GM13977 (cell line): ENCODE data around the gene ZNF423.

ENCODE experiments used
- DNase-seq: peaks from one replicate; pipeline ENCODE4 v3.0.0; 2012; ENCODE audit warnings: low spot score
- in situ Hi-C: fragments of 300-500 bp; cut with MboI; formaldehyde crosslinking; loops from one replicate; pipeline ENCODE4 v1.12.0; 2022; ENCODE audit warnings: low sequenced_read_pairs, low pct_unique_long_range_greater_than_20kb, mixed read lengths, inconsistent platforms; ENCODE audit not compliant: unreplicated experiment
- TF ChIP-seq, protein P1 (sequence below): IDR thresholded peaks from 2 replicates; pipeline ENCODE4 v1.5.1; 2012; ENCODE audit warnings: mild to moderate bottlenecking, control low read depth; ENCODE audit not compliant: insufficient read depth; ENCODE audit errors: extremely low read depth, missing control alignments

The ZNF423 gene

DNA sequence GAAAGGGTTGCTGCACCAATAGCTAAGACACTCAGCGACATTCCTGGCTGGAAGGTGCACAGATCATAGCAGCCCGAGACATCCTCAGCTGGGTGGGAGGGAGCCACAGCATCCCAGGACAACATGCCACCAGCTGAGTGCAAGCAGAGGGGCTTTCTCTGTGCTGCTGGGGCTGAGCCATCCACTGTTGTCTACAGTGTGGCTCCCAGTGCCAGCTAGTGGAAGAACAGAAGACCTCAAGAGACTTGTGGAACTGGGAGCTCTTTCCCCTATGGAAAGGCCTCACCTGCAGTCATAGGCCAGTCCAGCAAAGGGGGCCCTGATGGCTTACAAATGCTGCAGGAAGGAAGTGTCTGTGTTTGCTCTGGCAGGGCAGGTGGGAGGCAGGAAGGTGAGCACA lies 351.3 kb downstream of the ZNF423 start:
- TF ChIP-seq, protein P1, sequence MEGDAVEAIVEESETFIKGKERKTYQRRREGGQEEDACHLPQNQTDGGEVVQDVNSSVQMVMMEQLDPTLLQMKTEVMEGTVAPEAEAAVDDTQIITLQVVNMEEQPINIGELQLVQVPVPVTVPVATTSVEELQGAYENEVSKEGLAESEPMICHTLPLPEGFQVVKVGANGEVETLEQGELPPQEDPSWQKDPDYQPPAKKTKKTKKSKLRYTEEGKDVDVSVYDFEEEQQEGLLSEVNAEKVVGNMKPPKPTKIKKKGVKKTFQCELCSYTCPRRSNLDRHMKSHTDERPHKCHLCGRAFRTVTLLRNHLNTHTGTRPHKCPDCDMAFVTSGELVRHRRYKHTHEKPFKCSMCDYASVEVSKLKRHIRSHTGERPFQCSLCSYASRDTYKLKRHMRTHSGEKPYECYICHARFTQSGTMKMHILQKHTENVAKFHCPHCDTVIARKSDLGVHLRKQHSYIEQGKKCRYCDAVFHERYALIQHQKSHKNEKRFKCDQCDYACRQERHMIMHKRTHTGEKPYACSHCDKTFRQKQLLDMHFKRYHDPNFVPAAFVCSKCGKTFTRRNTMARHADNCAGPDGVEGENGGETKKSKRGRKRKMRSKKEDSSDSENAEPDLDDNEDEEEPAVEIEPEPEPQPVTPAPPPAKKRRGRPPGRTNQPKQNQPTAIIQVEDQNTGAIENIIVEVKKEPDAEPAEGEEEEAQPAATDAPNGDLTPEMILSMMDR: no peak
- in situ Hi-C loops: no loop called here
- DNase-seq: no peak

DNA sequence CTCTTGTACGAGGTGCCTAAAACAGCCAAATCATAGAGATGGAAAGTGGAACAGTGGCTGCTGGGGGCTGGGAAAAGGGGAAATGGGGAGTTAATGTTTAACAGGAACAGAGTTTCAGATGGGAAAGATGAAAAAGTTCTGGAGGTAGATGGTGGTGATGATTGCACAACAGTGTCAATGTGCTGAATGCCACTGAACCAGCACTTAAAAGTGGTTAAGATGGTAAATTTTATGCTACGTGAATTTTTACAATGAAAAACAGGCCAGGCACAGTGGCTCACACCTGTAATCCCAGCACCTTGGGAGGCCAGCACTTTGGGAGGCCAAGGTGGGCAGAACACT lies 351.9 kb downstream of the ZNF423 start:
- in situ Hi-C loops: no loop called here
- TF ChIP-seq, protein P1: no peak
- DNase-seq: no peak

DNA sequence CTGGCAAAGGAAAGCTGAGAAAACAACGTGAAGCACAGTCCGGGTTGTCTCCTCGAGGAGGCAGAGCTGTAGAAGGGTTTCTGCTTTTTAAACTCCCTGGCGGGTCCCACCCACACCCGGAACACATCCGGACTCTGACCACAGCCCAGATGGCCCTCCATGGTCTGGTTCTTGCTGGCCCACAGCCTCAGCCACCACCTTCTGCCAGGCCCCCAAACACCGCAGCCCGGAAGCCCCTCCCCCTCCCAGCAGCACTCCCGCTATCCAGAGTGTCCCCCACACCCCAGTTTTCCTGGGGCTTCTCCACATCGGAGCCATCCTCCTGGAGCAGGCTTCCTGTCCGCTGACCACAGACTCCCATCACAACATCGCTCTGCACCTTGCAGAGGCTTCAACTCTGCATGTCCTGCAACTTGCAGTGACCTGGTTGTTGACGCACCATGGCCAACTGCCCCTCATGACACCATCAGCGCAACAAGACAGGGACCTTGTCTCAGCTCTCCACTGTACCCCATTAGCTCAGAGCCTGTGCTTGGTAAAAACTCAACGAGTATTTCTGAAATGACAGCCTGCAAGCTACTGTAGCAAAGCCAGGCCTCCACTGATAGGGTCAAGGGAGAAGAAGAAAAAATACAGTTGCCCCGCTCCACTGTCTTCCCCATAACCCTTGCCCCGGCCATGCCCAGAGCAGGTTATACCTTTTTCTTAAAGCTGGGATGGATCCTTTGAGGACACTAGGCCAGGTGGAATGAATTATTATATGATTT lies 352.5 kb downstream of the ZNF423 start:
- TF ChIP-seq, protein P1: no peak
- in situ Hi-C loops: no loop called here
- DNase-seq: no peak

DNA sequence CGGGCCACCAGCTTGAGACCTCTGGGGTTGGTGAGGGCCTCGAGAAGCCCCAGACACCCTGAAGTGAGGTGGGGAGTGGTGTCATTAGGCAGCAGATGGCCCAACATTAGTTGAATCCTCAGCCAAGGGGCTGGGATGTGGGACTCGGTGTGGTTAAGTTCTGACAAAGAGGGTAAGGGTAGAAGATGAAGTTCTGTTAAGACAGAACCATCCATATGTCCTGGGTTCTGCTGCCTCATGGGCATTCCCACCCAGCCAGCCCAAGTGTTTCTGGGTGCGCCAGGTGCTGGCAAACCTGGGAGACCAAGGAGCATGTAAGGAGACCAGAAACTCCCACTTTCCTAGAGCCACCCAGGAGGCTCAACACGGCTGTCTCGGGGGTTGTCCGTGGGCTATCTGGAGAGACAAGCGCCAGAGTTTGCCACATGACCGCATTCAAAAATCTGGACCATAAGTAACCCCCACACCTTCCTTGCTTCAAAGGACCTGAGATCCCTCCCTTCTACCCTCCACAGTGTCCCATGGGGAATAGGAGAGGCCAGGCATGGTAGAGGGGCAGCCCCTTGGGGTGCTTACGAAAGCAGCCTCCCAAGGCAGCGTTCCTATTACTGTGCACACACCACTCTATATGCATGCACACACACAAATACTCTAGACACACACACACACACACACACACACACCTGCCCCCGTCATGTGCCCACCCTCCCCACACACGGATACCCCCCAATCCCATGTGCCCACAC lies 353.6 kb downstream of the ZNF423 start:
- in situ Hi-C loops: no loop called here
- DNase-seq: no peak
- TF ChIP-seq, protein P1: no peak

DNA sequence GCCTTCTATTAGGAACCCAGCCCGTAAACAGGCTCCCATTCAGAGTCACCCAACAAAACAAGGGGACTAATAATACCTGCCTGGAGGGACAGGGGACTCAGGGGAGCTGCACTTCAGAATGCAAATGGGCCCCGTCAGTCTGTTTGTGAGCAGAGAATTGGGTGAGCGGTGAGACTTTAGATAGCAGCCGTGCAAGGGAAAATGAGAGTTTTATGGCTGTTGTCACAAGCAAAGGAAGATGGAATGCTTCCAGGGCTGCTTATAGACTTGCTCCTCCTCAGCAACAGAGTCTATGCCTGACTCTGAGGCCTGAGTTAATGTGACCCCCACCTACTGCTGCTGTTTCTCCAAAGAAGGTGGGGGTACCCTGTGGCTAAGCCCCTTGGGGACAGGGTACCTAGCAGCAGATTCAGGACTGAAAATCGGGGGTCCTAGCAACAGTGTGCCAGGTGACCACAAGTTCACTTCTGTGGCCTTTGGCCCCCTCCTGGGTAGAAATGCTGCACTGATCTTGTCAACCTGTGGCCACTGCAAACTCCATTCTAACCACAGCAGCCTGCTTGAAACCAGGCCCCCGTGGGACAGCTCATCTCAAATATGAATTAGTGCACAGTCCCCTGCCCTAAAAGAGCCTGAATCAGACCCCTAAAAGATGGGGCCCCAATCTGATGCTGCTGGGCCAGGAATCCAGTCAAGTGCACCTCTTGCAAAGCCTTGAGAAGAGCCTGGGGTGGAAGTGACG lies 355.9 kb downstream of the ZNF423 start:
- in situ Hi-C loops: no loop called here
- TF ChIP-seq, protein P1: no peak
- no peak for DNase-seq

DNA sequence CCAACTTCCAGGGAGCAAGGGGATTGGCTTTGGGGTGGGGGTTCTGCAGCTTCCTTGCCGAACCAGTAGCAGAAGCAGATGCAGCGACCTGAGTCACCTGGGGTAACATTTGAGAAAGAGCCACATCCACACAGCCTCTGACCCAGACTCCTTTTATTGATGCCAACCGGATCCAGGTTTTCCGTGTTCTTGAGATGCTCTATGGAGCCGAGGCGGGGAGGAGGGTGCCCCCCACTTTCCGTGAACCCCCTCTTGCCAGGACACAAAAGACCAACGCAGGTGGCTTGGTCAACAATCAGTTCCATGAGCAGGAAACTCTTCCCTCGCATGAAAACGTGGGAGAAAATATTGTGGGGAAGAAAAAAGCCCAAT lies 356.5 kb downstream of the ZNF423 start:
- TF ChIP-seq, protein P1: no peak
- in situ Hi-C loops: no loop called here
- DNase-seq: no peak
